NCI-H524 (cell line): ENCODE results near the gene ZDHHC19.
"Not testable (repeated sequence)": the region's sequence is repeated elsewhere in the genome, so short reads cannot be mapped to it uniquely, and the experiment has no call there.

Experiments used
- DNase-seq, 2 experiments: peaks; one replicate each; lab custom pipeline; 2025; lab: John Stamatoyannopoulos, UW

ZDHHC19 gene

DNA sequence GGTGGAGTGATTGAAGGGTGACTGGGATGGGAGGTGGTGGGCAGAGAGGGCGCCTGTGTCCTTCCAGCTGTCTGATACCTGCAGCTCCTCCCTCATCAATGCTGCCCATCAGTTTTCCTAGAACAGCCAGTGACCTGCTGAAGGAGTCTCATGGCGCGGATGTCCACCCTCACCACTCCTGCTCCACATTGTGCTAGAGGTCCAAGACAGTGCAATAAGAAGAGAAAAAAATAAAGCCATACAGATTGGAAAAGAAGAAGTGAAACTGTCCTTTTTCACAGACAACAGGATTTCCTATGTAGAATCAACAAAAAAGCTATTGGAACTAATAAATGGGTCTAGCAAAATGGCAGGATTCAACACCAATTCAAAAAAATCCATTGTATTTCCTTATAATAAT, 7.4 kb downstream of the ZDHHC19 start:
- no peak for DNase-seq

DNA sequence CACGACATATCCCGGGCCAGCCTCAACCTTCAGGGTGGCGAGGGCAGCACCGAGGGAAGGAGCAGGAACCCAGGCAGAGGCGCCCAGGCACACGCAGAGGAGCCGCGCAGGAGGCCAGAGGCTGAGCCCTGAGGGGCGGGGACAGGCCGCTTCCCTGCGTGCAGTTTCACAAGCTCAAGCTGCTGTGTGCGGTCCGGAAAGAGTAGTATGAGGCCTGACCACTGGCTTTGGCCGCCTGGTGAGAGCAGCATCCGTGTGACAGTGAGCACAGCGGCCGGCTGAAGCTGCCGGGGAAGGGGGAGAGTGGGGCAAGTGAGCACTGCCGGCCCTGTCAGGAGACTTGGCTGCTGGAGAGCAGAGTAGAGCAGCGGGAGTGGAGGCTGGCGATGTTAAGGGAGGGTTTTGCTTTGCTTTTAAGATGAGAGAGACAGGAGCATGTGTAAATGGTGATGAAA, 8.7 kb downstream of the ZDHHC19 start:
- DNase-seq: no peak

GRCh38 chr3:196198771-196199753, 12.1 kb downstream of the ZDHHC19 start:
- DNase-seq: peak in 1 of 2 experiments; percentile 40

- no peak for DNase-seq
Measured at GRCh38 chr3:196198081-196198675, 13.0 kb downstream of the ZDHHC19 start.

- DNase-seq: no peak
Measured at GRCh38 chr3:196197524-196197923, 13.7 kb downstream of the ZDHHC19 start.

DNA sequence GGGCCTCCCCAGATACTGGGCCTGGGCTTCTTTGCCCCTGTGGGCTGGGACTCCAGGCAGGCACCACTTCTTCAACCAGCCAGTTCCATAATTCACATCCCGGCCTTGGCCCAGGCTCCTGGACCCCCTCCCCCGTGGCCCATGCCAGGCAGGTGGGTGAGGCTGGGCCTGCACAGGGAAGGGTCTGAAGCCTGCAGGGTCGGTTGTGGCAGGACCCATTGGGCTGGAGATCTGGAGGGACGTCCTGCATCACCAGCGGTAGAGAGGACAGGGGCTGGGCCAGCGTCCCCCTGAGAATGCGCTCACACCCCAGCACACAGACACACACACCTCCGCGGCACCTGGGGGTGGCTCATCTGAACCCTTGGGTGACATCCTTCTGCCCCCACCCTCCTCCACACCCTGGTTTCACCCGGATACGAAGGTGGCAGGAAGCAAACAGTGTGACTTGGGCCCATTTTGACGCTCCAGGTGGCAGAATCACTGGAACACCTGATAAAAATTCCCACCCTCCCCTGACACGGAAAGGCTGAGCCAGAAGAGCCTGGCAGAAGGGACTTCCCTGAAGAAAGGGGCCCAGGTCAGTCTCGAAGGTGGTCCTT, 15.4 kb downstream of the ZDHHC19 start:
- no peak for DNase-seq

DNA sequence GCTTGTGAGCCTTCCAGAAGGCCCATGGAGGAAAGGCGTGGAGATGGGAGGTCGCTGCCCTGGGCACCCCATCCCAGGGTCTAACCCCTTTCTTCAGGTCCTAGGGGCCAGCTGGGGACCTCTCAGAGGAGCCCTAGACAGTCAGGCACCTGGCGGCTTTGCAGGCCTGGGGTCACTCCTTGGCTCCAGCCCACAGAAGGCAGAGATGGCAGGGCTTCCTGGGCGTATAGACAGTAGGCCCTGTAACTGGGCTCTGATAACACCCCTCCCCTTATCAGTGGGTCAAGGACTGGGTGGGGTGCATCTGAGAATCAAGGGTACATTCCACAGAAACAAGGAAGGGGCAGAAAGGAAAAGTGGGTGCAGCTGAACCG, 16.7 kb downstream of the ZDHHC19 start:
- no peak for DNase-seq

DNA sequence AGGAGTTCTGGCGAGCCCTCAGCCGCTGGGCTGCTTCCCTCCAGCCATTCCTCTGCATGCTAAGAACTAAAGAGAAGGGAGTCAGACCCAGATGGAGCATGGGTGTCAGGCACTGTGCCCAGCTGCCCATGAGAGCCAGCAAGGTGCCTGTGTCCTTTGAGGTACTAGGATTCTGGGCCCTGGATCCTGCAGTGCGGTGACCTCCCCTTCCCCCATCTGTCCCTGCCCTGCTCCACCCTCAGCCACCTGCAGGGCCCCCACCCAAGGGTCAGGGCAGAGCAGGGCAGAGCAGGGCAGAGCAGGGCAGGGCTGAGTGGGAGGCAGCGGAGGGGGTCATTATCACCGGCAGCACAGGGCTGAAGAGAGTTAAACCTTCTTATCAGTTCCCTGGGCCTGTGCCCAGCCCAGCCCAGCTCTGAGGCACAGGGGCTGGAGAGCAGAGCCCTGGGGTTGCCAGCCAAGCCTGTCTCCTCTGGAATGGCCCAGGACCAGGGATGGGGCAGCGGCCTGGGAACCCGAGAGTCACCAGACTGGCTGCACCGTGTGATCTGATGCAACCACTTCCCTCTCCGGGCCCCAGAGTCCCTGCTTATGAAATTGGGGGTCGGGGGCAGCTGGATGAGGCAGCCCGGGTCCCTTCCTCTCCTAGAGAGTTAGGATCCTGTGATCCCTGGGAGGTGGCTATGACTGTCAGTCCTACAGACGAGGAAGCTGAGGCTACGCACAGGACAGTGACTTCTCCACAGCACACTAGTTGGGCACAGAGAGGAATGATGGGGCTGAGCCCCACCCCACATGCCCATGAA, 17.3 kb downstream of the ZDHHC19 start:
- no peak for DNase-seq

DNA sequence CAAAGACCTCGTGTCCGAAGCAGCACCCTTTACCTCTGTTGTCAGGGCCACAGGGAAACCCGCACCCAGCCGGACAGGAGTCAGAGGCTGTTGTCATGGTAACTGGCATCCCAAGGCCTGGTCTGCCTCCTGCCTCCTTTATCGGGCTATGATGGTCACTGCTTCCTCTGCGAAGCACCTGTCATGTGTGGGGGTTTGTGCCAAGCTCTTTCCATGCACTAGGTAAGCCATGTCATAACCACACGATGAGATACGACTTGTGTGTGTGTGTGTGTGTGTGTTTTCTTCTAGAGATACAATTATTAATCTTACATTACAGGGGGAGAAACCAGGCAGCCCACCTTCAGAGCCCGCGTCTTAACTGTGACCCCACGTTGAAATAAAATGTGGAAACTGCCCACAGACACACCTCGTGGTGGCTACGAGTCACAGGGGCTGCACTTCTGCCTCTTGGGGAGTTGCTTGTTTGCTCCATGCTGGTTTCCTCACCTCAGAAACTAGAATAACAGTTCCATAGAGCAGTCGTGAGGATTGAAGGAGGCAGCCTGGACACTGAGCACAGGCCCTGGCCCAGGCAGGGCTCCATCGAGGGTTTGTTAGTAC, 18.0 kb downstream of the ZDHHC19 start:
- peak in 1 of 2 experiments; percentile 18 for DNase-seq

DNA sequence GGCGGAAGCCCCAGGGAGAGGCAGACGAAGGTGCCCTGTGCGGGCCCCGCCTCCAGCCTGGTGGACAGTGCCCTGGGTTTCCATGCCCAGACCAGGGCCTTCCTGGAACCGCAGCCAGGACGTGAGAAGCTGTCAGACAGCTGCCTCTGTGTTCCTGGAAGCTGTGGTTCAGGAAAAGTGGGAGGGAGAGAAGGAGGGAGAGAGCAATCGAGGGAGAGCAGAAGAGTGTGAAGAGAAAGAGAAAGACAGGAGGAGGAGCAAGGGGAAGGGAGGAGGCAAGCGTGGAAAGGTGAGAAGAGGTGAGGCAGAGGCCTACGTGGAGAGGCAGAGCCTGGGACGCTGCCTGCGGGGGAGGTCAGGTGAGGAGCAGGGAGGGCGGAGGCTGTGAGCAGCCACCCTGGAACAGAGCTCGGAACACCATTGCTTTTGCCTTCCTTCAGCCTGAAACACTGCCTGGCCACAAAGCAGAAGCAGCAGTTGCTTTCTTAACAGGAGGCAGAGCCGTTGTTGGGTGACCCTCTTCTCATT, 18.6 kb downstream of the ZDHHC19 start:
- DNase-seq: no peak

DNA sequence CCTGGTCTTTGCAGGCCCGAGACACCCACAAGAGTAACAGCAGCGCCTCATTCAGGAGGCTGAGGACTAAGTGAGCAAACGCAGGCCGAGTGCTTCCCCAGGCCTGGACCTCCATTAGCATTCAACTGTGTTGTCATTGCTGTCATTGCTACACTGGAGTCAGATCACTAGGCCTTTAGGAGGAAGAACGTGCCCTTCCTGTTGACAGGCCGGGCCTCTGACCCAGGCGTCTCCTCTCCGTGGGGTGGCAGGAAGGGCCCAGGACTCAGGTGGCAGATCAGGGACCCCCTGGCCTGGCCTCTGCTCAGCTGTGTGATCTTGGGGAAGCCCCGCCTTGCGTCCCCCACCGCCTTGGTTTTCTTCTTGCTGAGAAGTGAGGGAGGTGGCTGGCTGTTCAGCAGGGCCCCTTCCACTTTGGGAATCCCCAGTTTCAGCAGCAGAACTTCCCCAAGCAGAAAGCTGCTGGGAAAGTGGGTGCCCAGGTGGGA, 19.1 kb downstream of the ZDHHC19 start:
- no peak for DNase-seq

- no peak for DNase-seq
Measured at GRCh38 chr3:196189566-196190347, 21.4 kb downstream of the ZDHHC19 start.

DNA sequence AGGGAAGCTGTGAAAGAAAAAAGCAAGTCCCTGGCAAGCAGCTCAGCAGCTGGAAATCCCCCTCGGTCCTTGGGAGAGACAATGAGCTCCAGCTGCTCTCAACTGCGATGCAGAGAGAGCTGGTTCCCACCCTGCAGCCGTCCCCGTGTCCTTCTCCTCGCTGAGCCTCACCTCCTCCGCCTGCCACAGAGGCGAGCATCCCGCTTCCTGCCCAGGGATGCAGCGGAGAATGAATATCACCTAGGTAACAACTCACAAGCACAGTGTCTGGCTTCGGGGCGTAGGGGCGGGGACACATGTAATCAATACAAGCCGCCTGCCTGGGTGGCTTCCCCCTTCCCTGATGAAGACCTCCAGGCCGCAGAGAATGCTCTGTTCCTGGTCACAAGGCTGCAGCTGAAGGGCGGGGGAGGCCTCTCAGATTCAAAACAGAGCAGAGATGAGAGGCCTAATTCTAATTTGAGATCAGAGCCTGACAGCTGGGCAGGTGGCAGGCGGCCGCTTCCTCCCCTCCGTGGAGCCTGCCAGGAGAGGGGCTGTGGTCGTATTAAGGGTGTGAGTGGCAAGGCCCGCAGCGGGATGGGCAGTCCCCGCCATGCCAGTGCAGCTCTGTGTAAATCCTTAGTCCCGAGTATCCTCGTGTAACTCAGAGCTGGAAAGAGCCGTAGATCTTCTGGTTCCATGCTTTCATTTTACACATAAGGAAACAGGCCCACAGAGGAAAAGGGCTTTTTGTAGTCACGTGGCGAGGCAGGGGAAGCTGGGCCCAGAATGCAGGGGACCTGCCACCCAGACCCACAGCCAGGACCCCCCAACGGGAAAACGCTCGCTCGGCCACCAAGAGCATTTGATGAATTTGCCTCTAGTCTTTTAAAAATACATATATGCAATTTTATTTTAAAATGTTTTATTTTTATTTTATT, 24.3 kb downstream of the ZDHHC19 start:
- peak; percentile 80 to 94 for DNase-seq

DNA sequence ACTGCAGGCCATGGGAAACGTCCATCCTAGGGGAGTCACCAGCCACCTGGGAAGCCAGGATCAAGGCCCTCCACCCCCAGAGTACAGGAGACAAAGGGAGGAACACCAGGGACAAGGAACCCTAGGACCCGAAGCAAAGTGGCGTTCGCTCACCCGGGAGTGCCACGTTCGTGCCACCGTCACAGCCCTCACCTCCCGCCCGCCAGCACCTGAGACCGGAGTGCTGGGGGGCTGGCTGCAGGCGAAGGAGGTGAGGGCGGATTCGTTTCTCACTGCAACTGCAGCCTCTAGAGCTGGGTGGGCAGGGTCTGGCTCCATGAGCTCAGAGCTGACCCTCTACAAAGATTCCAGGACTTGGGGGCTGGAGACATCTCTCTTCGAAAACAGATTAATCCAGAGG, 26.3 kb downstream of the ZDHHC19 start:
- DNase-seq: no peak

DNA sequence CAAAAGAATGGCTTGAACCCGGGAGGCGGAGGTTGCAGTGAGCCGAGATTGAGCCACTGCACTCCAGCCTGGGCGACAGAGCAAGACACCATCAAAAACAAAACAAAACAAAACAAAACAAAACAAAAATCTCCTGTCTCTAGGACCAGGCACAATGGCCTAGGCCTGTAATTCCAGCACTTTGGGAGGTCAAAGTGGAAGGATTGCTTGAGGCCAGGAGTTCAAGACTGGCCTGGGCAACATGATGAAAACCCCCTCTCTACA, 27.1 kb downstream of the ZDHHC19 start:
- DNase-seq: not testable (repeated sequence)

- peak; percentile 50 to 88 for DNase-seq
Measured at GRCh38 chr3:196181127-196181546, 30.1 kb downstream of the ZDHHC19 start.

DNA sequence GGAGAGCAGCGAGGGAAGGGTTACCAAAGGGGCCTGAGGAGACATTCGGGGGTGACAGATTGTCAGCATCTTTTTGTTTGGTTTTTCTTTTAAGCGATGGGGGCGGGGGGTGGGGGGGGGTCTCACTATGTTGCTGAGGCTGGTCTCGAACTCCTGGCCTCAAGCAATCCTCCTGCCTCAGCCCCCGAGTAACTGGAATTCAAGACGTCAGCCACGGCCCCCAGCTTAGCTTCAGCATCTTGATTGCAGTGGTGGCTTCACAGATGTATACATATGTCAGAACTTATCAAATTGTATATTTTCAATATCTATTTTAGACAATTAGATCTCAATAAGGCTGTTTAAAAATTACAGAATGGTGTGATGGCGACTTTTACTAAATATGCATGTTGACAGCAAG, 30.9 kb downstream of the ZDHHC19 start:
- no peak for DNase-seq

GRCh38 chr3:196179380-196180308, 31.6 kb downstream of the ZDHHC19 start:
- peak in 1 of 2 experiments; percentile 56 for DNase-seq
